HG03342 (cell line): ENCODE data around the gene HOXD10.

Source experiments
- ATAC-seq: cut with Tn5 transposase; IDR thresholded peaks from one replicate; pipeline ENCODE4 v1.9.1; 2021; ENCODE audit warnings: mild to moderate bottlenecking, moderate library complexity; ENCODE audit not compliant: unreplicated experiment

The HOXD10 gene

GRCh38 chr2:176105730-176106580 is 10.6 kb upstream of the HOXD10 start:
- no peak for ATAC-seq

GRCh38 chr2:176106581-176107539 is 9.7 kb upstream of the HOXD10 start, which contains the start of gene HOXD11:
Gene HOXD11 (plus strand): TSS chr2:176107280. CDS start chr2:176107356, 76 bp downstream.
- ATAC-seq = no peak

GRCh38 chr2:176107731-176108181 is 8.8 kb upstream of the HOXD10 start:
- no peak for ATAC-seq

- ATAC-seq = no peak
Measured at GRCh38 chr2:176109192-176109901, 7.2 kb upstream of the HOXD10 start.

GRCh38 chr2:176109946-176110345 is 6.6 kb upstream of the HOXD10 start:
- no peak for ATAC-seq

- no peak for ATAC-seq
Measured at GRCh38 chr2:176110415-176111308, 5.9 kb upstream of the HOXD10 start.

- no peak for ATAC-seq
Measured at GRCh38 chr2:176111309-176111663, 5.3 kb upstream of the HOXD10 start.

GRCh38 chr2:176111846-176112374 is 4.7 kb upstream of the HOXD10 start:
- no peak for ATAC-seq

- no peak for ATAC-seq
Measured at GRCh38 chr2:176112375-176113302, 3.9 kb upstream of the HOXD10 start.

- ATAC-seq = no peak
Measured at GRCh38 chr2:176114120-176114929, 2.3 kb upstream of the HOXD10 start.

GRCh38 chr2:176114930-176115625 is 1.5 kb upstream of the HOXD10 start:
- no peak for ATAC-seq

- ATAC-seq = no peak
Measured at GRCh38 chr2:176117162-176117822, 714 bp downstream of the HOXD10 start.

GRCh38 chr2:176117823-176118371 is 1.3 kb downstream of the HOXD10 start:
- ATAC-seq = no peak

- ATAC-seq = no peak
Measured at GRCh38 chr2:176118601-176119339, 2.2 kb downstream of the HOXD10 start.

- no peak for ATAC-seq
Measured at GRCh38 chr2:176120364-176121189, 4.0 kb downstream of the HOXD10 start.
